Measurements from ENCODE around the gene R3HDM2.

Gene R3HDM2

GRCh38 chr12:57237932-57238853 is 192.7 kb downstream of the R3HDM2 start:
- DNase-seq = peak; percentile 37

- DNase-seq = no peak
These were observed 193.3 kb downstream of the R3HDM2 start for GRCh38 chr12:57237596-57237931.

GRCh38 chr12:57236925-57237595 is 193.8 kb downstream of the R3HDM2 start:
- DNase-seq = no peak

- no peak for DNase-seq
These were observed 194.5 kb downstream of the R3HDM2 start for GRCh38 chr12:57236201-57236924.

GRCh38 chr12:57235728-57236131 is 195.1 kb downstream of the R3HDM2 start:
- no peak for DNase-seq

GRCh38 chr12:57235017-57235727 is 195.7 kb downstream of the R3HDM2 start:
- DNase-seq = no peak

GRCh38 chr12:57234571-57235016 is 196.2 kb downstream of the R3HDM2 start:
- no peak for DNase-seq

- no peak for DNase-seq
These were observed 196.6 kb downstream of the R3HDM2 start for GRCh38 chr12:57234233-57234570.

GRCh38 chr12:57233357-57234232 is 197.2 kb downstream of the R3HDM2 start:
- DNase-seq = no peak

- no peak for DNase-seq
These were observed 198.6 kb downstream of the R3HDM2 start for GRCh38 chr12:57232156-57232756.

- no peak for DNase-seq
These were observed 199.4 kb downstream of the R3HDM2 start for GRCh38 chr12:57231276-57232021.

GRCh38 chr12:57230381-57231155 is 200.3 kb downstream of the R3HDM2 start:
- no peak for DNase-seq

GRCh38 chr12:57229634-57230380 is 201.0 kb downstream of the R3HDM2 start, which contains the start of gene SHMT2:
TSS of gene SHMT2 (plus strand) at chr12:57229711. CDS start at chr12:57229779, 68 bp downstream.
- peak; percentile 91 for DNase-seq

- no peak for DNase-seq
These were observed 201.7 kb downstream of the R3HDM2 start for GRCh38 chr12:57229046-57229633.

GRCh38 chr12:57227315-57228115 is 203.3 kb downstream of the R3HDM2 start:
- no peak for DNase-seq

- DNase-seq = no peak
These were observed 204.1 kb downstream of the R3HDM2 start for GRCh38 chr12:57226588-57227314.

GRCh38 chr12:57225680-57226210 is 205.1 kb downstream of the R3HDM2 start:
- no peak for DNase-seq

Data from stimulated activated naive CD4-positive, alpha-beta T cell treated with Interleukin-2 at 50 U/mL for 16 hours (primary cell).